NCI-H1092 (cell line): ENCODE results near the gene NALCN.

Experiments
- DNase-seq: peaks from one replicate; lab custom pipeline; 2025; lab: John Stamatoyannopoulos, UW

NALCN gene

DNA sequence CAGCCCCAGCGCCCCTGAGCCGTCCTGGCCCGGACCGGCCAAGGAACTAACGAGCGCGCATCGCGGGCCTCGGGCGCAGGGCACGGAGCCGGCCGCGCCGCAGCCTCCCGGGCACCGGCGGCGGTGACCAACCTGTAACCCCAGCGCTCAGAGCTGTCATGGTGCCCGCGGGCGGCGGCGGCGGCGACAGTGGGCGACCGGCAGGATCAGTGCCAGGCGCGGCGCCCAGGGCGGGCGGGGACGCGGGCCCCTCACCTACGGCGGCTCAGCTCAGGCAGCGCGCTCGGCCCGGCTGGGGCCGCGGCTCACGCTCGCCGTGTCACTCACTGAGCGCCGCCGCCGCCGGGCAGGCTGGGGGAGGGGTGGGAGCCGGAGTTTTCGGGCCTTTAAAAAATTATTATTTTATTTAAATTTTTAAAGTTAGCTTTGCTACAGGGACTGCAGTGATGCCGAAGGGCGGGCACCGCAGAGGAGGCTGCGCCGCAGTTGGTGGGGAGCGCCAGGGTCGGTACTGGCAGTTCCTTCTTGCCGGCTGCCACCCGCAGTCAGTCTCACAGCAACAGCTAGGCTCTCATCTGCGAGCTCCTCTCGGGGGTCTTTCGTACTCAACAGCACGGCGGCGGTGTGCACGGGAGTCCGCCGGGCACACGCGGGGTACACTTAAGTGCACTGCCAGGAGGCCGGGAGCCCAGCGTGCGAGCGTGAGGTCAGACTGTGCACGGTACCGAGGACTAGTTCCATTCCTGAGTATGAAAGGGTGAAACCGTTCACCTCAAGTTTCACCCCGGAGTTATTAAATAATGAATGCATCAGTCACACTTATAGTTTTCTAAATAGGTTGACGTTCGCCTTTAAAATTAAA is at the start of gene NALCN:
NALCN (minus strand) TSS at position 328 of the 862 bp plus-strand sequence. CDS start 17,382 bp downstream, outside the sequence.
- DNase-seq: peak; percentile 72

DNA sequence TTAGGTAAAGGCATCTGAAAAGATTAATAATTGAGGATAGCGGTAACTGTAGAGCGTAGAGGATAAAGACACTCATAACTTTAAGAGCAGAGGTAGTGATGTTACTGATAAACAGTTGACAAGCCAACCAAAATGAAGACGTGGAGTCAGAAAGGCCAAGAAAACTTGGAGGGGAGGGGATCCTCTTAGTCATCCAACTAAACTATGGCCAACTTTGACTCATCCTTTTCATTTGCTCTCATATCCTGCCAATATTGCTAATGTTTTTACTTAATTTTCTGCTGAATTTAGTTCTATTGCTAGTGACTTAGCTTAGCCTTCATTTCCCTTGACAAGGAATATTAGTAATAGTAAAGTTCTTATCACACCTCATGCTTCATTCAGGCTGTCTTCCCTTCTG is 49.6 kb upstream of the NALCN start:
- DNase-seq: no peak

- no peak for DNase-seq
Measured at GRCh38 chr13:101457176-101457575, 40.9 kb upstream of the NALCN start.

DNA sequence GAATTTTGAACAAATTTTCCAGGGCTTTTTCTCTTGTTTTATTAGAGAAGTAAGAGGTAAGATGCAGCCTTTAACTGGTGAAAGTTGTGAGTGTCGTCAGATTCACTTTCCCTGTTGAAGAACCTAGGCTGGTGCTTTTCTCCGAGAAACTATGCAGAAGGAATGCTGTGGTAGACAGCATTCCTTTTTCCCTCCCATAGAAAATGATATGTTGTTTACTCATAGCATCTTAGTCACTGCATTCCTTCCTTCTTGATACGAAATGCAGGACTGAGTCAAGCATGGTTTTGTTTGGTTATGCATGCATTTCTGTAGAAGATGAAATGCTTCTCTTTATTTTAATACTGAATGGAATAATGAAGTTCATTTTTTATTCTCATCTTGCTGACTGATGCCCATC is 39.6 kb upstream of the NALCN start:
- DNase-seq: no peak

GRCh38 chr13:101454767-101455166 is 38.5 kb upstream of the NALCN start:
- no peak for DNase-seq

- DNase-seq: no peak
Measured at GRCh38 chr13:101453784-101454201, 37.5 kb upstream of the NALCN start.

GRCh38 chr13:101452519-101453485 is 36.5 kb upstream of the NALCN start, which contains the start of gene ITGBL1:
ITGBL1 (plus strand) TSS chr13:101452675; CDS start chr13:101452834, 159 bp downstream.
- no peak for DNase-seq

DNA sequence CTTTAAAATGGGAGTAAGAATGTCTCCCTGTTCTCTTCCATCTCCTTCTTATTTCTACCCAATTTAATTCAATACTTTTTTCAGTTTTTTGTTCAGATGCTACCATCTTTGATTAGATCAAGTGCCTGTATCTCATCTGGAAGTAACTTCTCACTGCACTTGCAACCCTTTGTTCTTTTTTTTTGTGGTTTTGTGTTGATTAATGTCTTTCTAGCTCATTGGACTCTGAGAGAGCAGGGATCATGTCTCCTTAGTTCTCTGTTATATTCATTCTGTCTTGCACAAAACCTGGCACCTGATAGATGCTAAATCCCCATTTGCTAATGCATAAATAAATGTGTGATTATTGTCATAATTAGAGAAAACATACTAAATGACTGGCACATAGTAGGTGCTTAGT is 35.3 kb upstream of the NALCN start:
- no peak for DNase-seq

GRCh38 chr13:101450749-101451130 is 34.4 kb upstream of the NALCN start:
- DNase-seq: no peak

- no peak for DNase-seq
Measured at GRCh38 chr13:101449790-101450748, 33.8 kb upstream of the NALCN start.

DNA sequence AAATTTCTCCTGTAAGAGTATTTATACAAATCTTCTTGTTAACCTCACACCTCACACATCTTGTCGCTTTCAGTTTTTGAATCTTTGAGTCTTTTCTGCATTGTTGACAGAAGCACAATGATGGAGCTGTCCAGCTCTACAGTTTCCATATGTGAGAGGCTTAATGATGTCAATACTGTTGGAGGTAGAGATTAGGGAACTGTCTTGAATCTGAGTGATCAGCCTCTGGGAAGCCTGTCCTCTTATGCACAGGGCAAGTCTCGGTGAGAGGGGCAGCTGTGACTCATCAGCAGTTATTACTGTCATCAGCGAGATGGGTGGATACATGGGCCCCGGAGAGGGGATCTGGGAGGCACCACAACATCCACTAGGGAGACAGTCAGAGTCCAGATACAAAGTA is 31.5 kb upstream of the NALCN start:
- DNase-seq: no peak

- no peak for DNase-seq
Measured at GRCh38 chr13:101434486-101434885, 18.2 kb upstream of the NALCN start.

- DNase-seq: no peak
Measured at GRCh38 chr13:101433895-101434294, 17.6 kb upstream of the NALCN start.

DNA sequence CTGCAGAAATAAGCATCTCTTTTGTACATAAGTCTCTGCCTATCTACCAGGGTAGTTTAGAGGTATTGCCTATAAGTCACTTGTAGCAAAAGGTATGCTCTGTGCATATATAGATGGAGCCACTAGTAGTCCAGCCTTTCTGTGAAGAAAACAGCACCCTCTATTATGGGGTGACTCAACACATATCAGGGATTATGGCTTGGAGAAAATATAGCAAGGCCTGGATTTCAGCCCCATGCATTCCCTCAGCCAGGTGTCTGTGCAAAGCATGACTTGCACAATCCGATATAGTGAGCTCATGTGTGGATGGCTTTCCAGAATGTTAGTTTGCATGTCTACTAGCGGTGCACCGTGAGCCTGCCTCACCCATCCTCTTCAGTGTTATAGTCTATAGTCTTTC is 13.4 kb upstream of the NALCN start:
- DNase-seq: no peak

DNA sequence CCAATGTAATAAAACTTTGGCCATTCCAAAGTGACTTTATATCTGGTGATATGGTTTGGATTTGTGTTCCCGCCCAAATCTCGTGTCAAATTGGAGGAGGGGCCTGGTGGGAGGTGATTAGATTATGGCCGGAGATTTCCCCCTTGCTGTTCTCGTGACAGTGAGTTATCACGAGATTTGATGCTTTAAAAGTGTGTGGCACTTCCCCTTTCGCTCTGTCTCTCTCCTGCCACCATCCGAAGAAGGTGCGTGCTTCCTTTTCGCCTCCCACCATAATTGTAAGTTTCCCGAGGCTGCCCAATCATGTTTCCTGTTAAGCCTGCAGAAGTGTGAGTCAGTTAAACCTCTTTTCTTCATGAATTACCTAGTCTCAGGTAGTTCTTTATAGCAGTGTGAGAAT is 9.3 kb upstream of the NALCN start:
- no peak for DNase-seq

DNA sequence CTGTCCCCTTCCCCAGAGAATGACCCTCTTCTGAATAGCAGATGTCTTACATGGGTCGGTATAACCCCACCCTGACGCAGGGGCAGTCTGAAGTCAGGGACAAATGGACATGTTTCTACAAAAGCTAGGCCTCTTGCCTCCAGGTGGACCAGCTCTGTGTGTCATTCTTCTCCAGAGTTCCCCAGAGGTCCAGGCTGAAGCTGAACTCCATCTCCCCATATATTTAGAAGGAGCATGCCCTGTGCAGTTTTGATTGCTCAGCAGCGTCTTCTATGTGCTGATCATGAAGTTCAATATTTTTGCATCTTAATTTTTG is 8.8 kb upstream of the NALCN start:
- DNase-seq: no peak

GRCh38 chr13:101424381-101425155 is 8.3 kb upstream of the NALCN start:
- DNase-seq: no peak

GRCh38 chr13:101423872-101424271 is 7.6 kb upstream of the NALCN start:
- no peak for DNase-seq

GRCh38 chr13:101417501-101417900 is 1.2 kb upstream of the NALCN start:
- DNase-seq: no peak

GRCh38 chr13:101417043-101417406 is 717 bp upstream of the NALCN start:
- DNase-seq: peak; percentile 92
